ENCODE results near the gene RHOD. TPM values are rescaled to one million over a fixed set of nuclear protein-coding genes. Genes with fewer than 3 reads are reported as not detected.

RHOD gene
- total RNA-seq, 1 donor from 2014 or later = 67.6 TPM

GRCh38 chr11:67098799-67099429 is 42.3 kb downstream of the RHOD start:
- peak; percentile 60 for DNase-seq
- peak; percentile 98 for ATAC-seq
- intact Hi-C loops (cut with micrococcal nuclease) = no loop called here

- no peak for ATAC-seq
- DNase-seq = no peak
- intact Hi-C loops (cut with micrococcal nuclease) = no loop called here
Measured at GRCh38 chr11:67099831-67100324, 43.2 kb downstream of the RHOD start.

- DNase-seq (no peak), ATAC-seq (no peak)
- intact Hi-C loops (cut with micrococcal nuclease) = no loop called here
Measured at GRCh38 chr11:67102664-67103063, 46.0 kb downstream of the RHOD start.

- DNase-seq = no peak
- ATAC-seq = no peak
- intact Hi-C loops (cut with micrococcal nuclease) = no loop called here
Measured at GRCh38 chr11:67105964-67106363, 49.3 kb downstream of the RHOD start.

- no peak for DNase-seq
- intact Hi-C loops (cut with micrococcal nuclease) = no loop called here
- peak; percentile 55 for ATAC-seq
Measured at GRCh38 chr11:67111261-67111660, 54.6 kb downstream of the RHOD start.

- DNase-seq (no peak), ATAC-seq (no peak)
- intact Hi-C loops (cut with micrococcal nuclease) = no loop called here
Measured at GRCh38 chr11:67113231-67113721, 56.6 kb downstream of the RHOD start.

GRCh38 chr11:67114275-67114896 is 57.7 kb downstream of the RHOD start:
- intact Hi-C loops (cut with micrococcal nuclease) = no loop called here
- ATAC-seq = no peak
- no peak for DNase-seq

- intact Hi-C loops (cut with micrococcal nuclease) = no loop called here
- DNase-seq (no peak), ATAC-seq (no peak)
Measured at GRCh38 chr11:67116758-67117105, 60.1 kb downstream of the RHOD start.

- intact Hi-C loops (cut with micrococcal nuclease) = no loop called here
- no peak for DNase-seq
- no peak for ATAC-seq
Measured at GRCh38 chr11:67117176-67117575, 60.5 kb downstream of the RHOD start.

GRCh38 chr11:67117672-67118180 is 61.1 kb downstream of the RHOD start:
- peak; percentile 67 for DNase-seq
- ATAC-seq = no peak
- intact Hi-C loops (cut with micrococcal nuclease) = no loop called here

- intact Hi-C loops (cut with micrococcal nuclease) = no loop called here
- ATAC-seq (peak; percentile 33), DNase-seq (peak; percentile 69)
Measured at GRCh38 chr11:67118181-67118766, 61.6 kb downstream of the RHOD start.

- intact Hi-C loops (cut with micrococcal nuclease) = no loop called here
- DNase-seq (peak; percentile 100), ATAC-seq (peak; percentile 92)
Measured at GRCh38 chr11:67118801-67119584, 62.3 kb downstream of the RHOD start, which contains the start of gene KDM2A. KDM2A (plus strand) TSS chr11:67119263; CDS start chr11:67121317, 2,054 bp downstream.

- no peak for DNase-seq
- intact Hi-C loops (cut with micrococcal nuclease) = no loop called here
- no peak for ATAC-seq
Measured at GRCh38 chr11:67119585-67120391, 63.1 kb downstream of the RHOD start.

GRCh38 chr11:67120456-67120855 is 63.8 kb downstream of the RHOD start:
- intact Hi-C loops (cut with micrococcal nuclease) = no loop called here
- no peak for DNase-seq
- no peak for ATAC-seq

- no peak for DNase-seq
- ATAC-seq = no peak
- intact Hi-C loops (cut with micrococcal nuclease) = no loop called here
Measured at GRCh38 chr11:67120881-67121710, 64.4 kb downstream of the RHOD start.
